ENCODE results near the gene COTL1.

COTL1 gene

GRCh38 chr16:84552135-84552534 is 65.7 kb downstream of the COTL1 start:
- DNase-seq (ENCODE audit: low read depth, low spot score) = no peak

GRCh38 chr16:84550096-84550495 is 67.8 kb downstream of the COTL1 start:
- DNase-seq (ENCODE audit: low read depth, low spot score) = no peak

GRCh38 chr16:84548971-84549844 is 68.7 kb downstream of the COTL1 start:
- no peak for DNase-seq (ENCODE audit: low read depth, low spot score)

GRCh38 chr16:84548508-84548907 is 69.4 kb downstream of the COTL1 start:
- peak; percentile 73 for DNase-seq (ENCODE audit: low read depth, low spot score)

- DNase-seq (ENCODE audit: low read depth, low spot score) = peak; percentile 94
Observed at GRCh38 chr16:84547546-84548061, 70.3 kb downstream of the COTL1 start.

- peak; percentile 71 for DNase-seq (ENCODE audit: low read depth, low spot score)
Observed at GRCh38 chr16:84546669-84547545, 71.0 kb downstream of the COTL1 start.

- no peak for DNase-seq (ENCODE audit: low read depth, low spot score)
Observed at GRCh38 chr16:84545114-84545737, 72.7 kb downstream of the COTL1 start.

GRCh38 chr16:84544031-84544773 is 73.7 kb downstream of the COTL1 start:
- no peak for DNase-seq (ENCODE audit: low read depth, low spot score)

GRCh38 chr16:84543253-84543652 is 74.6 kb downstream of the COTL1 start:
- no peak for DNase-seq (ENCODE audit: low read depth, low spot score)

GRCh38 chr16:84541999-84542817 is 75.7 kb downstream of the COTL1 start:
- DNase-seq (ENCODE audit: low read depth, low spot score) = no peak

- no peak for DNase-seq (ENCODE audit: low read depth, low spot score)
Observed at GRCh38 chr16:84540194-84540593, 77.7 kb downstream of the COTL1 start.

GRCh38 chr16:84538222-84538840 is 79.5 kb downstream of the COTL1 start:
- no peak for DNase-seq (ENCODE audit: low read depth, low spot score)

GRCh38 chr16:84537491-84538151 is 80.3 kb downstream of the COTL1 start:
- no peak for DNase-seq (ENCODE audit: low read depth, low spot score)

- no peak for DNase-seq (ENCODE audit: low read depth, low spot score)
Observed at GRCh38 chr16:84535851-84536250, 82.0 kb downstream of the COTL1 start.

GRCh38 chr16:84535408-84535807 is 82.5 kb downstream of the COTL1 start:
- peak; percentile 75 for DNase-seq (ENCODE audit: low read depth, low spot score)

- DNase-seq (ENCODE audit: low read depth, low spot score) = no peak
Observed at GRCh38 chr16:84534815-84535214, 83.1 kb downstream of the COTL1 start.

- no peak for DNase-seq (ENCODE audit: low read depth, low spot score)
Observed at GRCh38 chr16:84532855-84533486, 84.9 kb downstream of the COTL1 start.

GRCh38 chr16:84532291-84532724 is 85.6 kb downstream of the COTL1 start:
- peak; percentile 94 for DNase-seq (ENCODE audit: low read depth, low spot score)

GRCh38 chr16:84531671-84532111 is 86.2 kb downstream of the COTL1 start:
- peak; percentile 65 for DNase-seq (ENCODE audit: low read depth, low spot score)

All from ELF-1 (cell line).